ENCODE data around the gene MCOLN3.
A peak's percentile ranks its signal among the peaks of the same experiment; 100 is the strongest.

The MCOLN3 gene

GRCh38 chr1:84969489-84970250, 78.6 kb downstream of the MCOLN3 start:
- in situ Hi-C loops (cut with MboI; ENCODE audit: low pct_unique_long_range_greater_than_20kb, low sequenced_read_pairs, unreplicated experiment) = no loop called here
- no peak for TF ChIP-seq CTCF (IDR thresholded peaks at IDR 0.05; ENCODE audit: extremely low read depth, insufficient read depth, missing control alignments)
- DNase-seq (ENCODE audit: low spot score) = peak; percentile 21

- in situ Hi-C loops (cut with MboI; ENCODE audit: low pct_unique_long_range_greater_than_20kb, low sequenced_read_pairs, unreplicated experiment) = no loop called here
- DNase-seq (ENCODE audit: low spot score) = no peak
- TF ChIP-seq CTCF (IDR thresholded peaks at IDR 0.05; ENCODE audit: extremely low read depth, insufficient read depth, missing control alignments) = no peak
Measured at GRCh38 chr1:84968865-84969264, 79.4 kb downstream of the MCOLN3 start.

- DNase-seq (ENCODE audit: low spot score) = no peak
- in situ Hi-C loops (cut with MboI; ENCODE audit: low pct_unique_long_range_greater_than_20kb, low sequenced_read_pairs, unreplicated experiment) = no loop called here
- TF ChIP-seq CTCF (IDR thresholded peaks at IDR 0.05; ENCODE audit: extremely low read depth, insufficient read depth, missing control alignments) = no peak
Measured at GRCh38 chr1:84968101-84968500, 80.2 kb downstream of the MCOLN3 start.
